CD14-positive monocyte (primary cell): Measurements from ENCODE around the gene DOCK1. TPM values are rescaled to one million over a fixed set of nuclear protein-coding genes. Genes with fewer than 3 reads are reported as not detected.
A peak's percentile ranks its signal among the peaks of the same experiment; 100 is the strongest.

Experiments used
- DNase-seq, 3 donors: peaks; one replicate each; pipeline ENCODE4 v3.0.0-alpha.2; 2011 to 2022
- H2AFZ ChIP-seq: 2 replicates; pipeline ENCODE4 v1.6.0; 2012; ENCODE audit warnings: mild to moderate bottlenecking, low read depth, low read length, inconsistent platforms; ENCODE audit not compliant: insufficient read depth, poor library complexity, severe bottlenecking
- H3K27ac ChIP-seq, 2 donors: 1 replicate in 1 of 2; 2 replicates in 1 of 2; pipeline ENCODE4 v1.5.1; 2012 to 2013; ENCODE audit warnings: low read length in 2 of 2, control low read depth in 1 of 2, inconsistent platforms in 1 of 2, low read depth in 1 of 2, mild to moderate bottlenecking in 1 of 2
- H3K27me3 ChIP-seq, 2 donors: one replicate each; pipeline versions ENCODE4 v1.6.0 to v1.6.1; 2011 to 2013; ENCODE audit warnings: low read length in 2 of 2; ENCODE audit not compliant: control insufficient read depth in 2 of 2, insufficient read depth in 2 of 2
- H3K36me3 ChIP-seq, 2 donors: replicated peaks in 1 of 2; 1 replicate in 1 of 2; 2 replicates in 1 of 2; pipeline versions ENCODE4 v1.5.1 to v1.6.1; 2012 to 2013; ENCODE audit warnings: low read length in 2 of 2, control low read depth in 1 of 2, inconsistent platforms in 1 of 2, mild to moderate bottlenecking in 1 of 2; ENCODE audit not compliant: insufficient read depth in 2 of 2, control insufficient read depth in 1 of 2
- H3K4me1 ChIP-seq, 2 donors: 1 replicate in 1 of 2; 2 replicates in 1 of 2; pipeline versions ENCODE4 v1.5.1 to v1.6.1; 2012 to 2013; ENCODE audit warnings: low read length in 2 of 2, control low read depth in 1 of 2, inconsistent platforms in 1 of 2, mild to moderate bottlenecking in 1 of 2, moderate library complexity in 1 of 2; ENCODE audit not compliant: insufficient read depth in 2 of 2, control insufficient read depth in 1 of 2
- H3K4me2 ChIP-seq: replicated peaks from 2 replicates; pipeline ENCODE3; 2012; ENCODE audit warnings: low read length, moderate library complexity, mild to moderate bottlenecking; ENCODE audit not compliant: poor library complexity, severe bottlenecking; ENCODE audit errors: extremely low read depth
- H3K4me3 ChIP-seq, 3 experiments: fragments of 200-600 bp in 1 of 3; sonication (generic) in 1 of 3; replicated peaks in 1 of 3; 1 replicate in 2 of 3; 2 replicates in 1 of 3; pipeline ENCODE4 v1.5.1; 2011 to 2013; ENCODE audit warnings: low read length in 3 of 3, mild to moderate bottlenecking in 3 of 3, control low read depth in 2 of 3, low read depth in 2 of 3, inconsistent platforms in 1 of 3, moderate library complexity in 1 of 3
- H3K79me2 ChIP-seq: 2 replicates; pipeline ENCODE4 v1.6.0; 2012; ENCODE audit warnings: mild to moderate bottlenecking, control low read depth, inconsistent platforms, low read length, moderate library complexity; ENCODE audit not compliant: insufficient read depth
- H3K9ac ChIP-seq: 2 replicates; pipeline ENCODE4 v1.6.0; 2017; ENCODE audit warnings: low read length, mild to moderate bottlenecking; ENCODE audit not compliant: insufficient read depth, poor library complexity, severe bottlenecking
- H3K9me3 ChIP-seq, 2 donors: replicated peaks in 1 of 2; 1 replicate in 1 of 2; 2 replicates in 1 of 2; pipeline versions ENCODE4 v1.5.1 to v1.6.1; 2012 to 2013; ENCODE audit warnings: low read length in 2 of 2, control low read depth in 1 of 2; ENCODE audit not compliant: control insufficient read depth in 1 of 2, insufficient read depth in 1 of 2
- H4K20me1 ChIP-seq: 2 replicates; pipeline ENCODE4 v1.6.0; 2012; ENCODE audit warnings: mild to moderate bottlenecking, low read length, control low read depth, moderate library complexity; ENCODE audit not compliant: insufficient read depth
- H3K27ac Mint-ChIP-seq, 7 donors: one replicate each; pipeline ENCODE4 v1.8.0; 2020; ENCODE audit warnings: mild to moderate bottlenecking in 7 of 7, mixed read lengths in 7 of 7, moderate library complexity in 6 of 7, inconsistent platforms in 2 of 7
- H3K27me3 Mint-ChIP-seq, 3 donors: one replicate each; pipeline ENCODE4 v1.8.0; 2021 to 2022; ENCODE audit warnings: low read depth in 3 of 3, mild to moderate bottlenecking in 3 of 3, mixed read lengths in 3 of 3, moderate library complexity in 3 of 3, inconsistent platforms in 1 of 3
- H3K36me3 Mint-ChIP-seq, 2 donors: one replicate each; pipeline ENCODE4 v1.8.0; 2020; ENCODE audit warnings: mixed read lengths in 2 of 2, inconsistent platforms in 1 of 2, mild to moderate bottlenecking in 1 of 2
- H3K4me1 Mint-ChIP-seq: one replicate; pipeline ENCODE4 v1.8.0; 2020; ENCODE audit warnings: mild to moderate bottlenecking, mixed read lengths
- H3K4me3 Mint-ChIP-seq, 2 donors: one replicate each; pipeline ENCODE4 v1.8.0; 2020; ENCODE audit warnings: mild to moderate bottlenecking in 2 of 2, mixed read lengths in 2 of 2, moderate library complexity in 1 of 2
- H3K9me3 Mint-ChIP-seq, 7 donors: one replicate each; pipeline ENCODE4 v1.8.0; 2020 to 2022; ENCODE audit warnings: mixed read lengths in 7 of 7, mild to moderate bottlenecking in 6 of 7, moderate library complexity in 6 of 7, inconsistent platforms in 2 of 7
- WGBS: methylation state at CpG from one replicate; pipeline ENCODE4 v1.1.5; 2013; ENCODE audit warnings: missing lambda C conversion rate; ENCODE audit not compliant: insufficient coverage; 5-methylcytosine and 5-hydroxymethylcytosine counted together
- intact Hi-C, 2 donors: fragments of 100-400 bp; cut with micrococcal nuclease; formaldehyde crosslinking; loops; one replicate each; pipeline versions ENCODE4 v1.15.0 to v1.15.1; 2023
- polyA plus RNA-seq, 3 donors: library from polyadenylated mRNA; depleted of rRNA in 1 of 3; unstranded in 2 of 3; stranded (reverse) in 1 of 3; fragments of 300-500 nt in 2 of 3; fragments of >200 nt in 1 of 3; fragmentation: Illumina TruSeq in 2 of 3; gene quantifications; 1 replicate in 2 of 3; 2 replicates in 1 of 3; pipeline ENCODE4 v1.2.3, GENCODE V29; 2012 to 2021
- TF ChIP-seq, protein P1 (sequence below): fragments of 200-600 bp; IDR thresholded peaks from one replicate; pipeline ENCODE4 v1.8.0; 2022; ENCODE audit warnings: antibody characterized with exemption, mild to moderate bottlenecking

The DOCK1 gene
- polyA plus RNA-seq, 3 donors = 0.31 to 0.35 TPM; not detected in 1

DNA sequence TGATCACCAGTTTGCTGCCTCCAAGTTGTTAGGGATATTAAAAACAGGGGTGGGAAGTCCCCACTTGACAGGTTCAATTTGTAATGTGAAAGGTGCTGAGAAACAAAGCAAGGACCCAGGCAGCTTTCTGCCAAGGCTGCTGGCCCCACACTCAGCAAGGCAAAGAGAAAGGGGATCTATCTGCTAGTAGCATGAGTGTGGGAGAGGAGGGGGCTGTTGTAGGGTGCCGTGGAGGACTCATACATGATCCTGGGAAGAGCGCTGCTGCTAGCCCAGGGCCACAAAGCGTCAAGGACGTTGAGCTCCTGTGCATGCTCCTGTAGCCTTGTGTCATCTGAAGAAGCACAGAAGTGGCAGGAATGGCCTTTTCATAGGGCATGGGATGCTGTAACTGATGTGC lies 387.7 kb downstream of the DOCK1 start:
- DNase-seq = no peak

DNA sequence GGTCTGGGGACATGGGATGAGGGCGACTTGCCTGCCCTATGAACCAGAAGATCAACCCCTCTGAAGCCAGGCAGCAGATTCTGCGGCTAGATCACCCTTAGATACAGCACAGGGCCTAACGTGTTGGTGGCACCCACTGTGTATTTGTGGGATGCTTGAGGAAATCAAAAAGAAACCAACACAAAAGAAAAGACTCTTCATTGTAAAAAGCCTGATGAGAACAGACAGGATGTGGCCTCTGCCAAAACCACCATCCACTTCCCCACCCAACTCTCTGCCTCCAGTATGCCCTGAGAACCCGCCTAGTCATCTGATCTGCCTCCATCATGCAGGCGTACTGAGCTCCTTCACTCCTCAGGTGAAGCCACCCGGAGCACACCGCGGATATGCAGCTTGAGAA lies 388.4 kb downstream of the DOCK1 start:
- Mint-ChIP-seq H3K27ac (peak overlapping the region in 1 of 7 donors; percentile 17), H3K36me3 (no peaks in the 10 kb centered on the region), H3K4me1 (peaks cover 10% of the 10 kb centered on the region), H3K27me3 (peaks cover 0 to 1% (median 0%) of the 10 kb centered on the region in 3 donors), H3K9me3 (peaks cover 0 to 10% (median 2%) of the 10 kb centered on the region in 7 donors), H3K4me3 (no peak overlapping the region)
- Histone ChIP-seq H3K36me3 (no peaks in the 10 kb centered on the region), H3K27ac (no peak overlapping the region), H3K27me3 (no peaks in the 10 kb centered on the region), H2AFZ (no peak overlapping the region), H3K79me2 (no peaks in the 10 kb centered on the region), H3K9ac (no peak overlapping the region), H3K9me3 (no peaks in the 10 kb centered on the region), H3K4me1 (no peaks in the 10 kb centered on the region), H3K4me3 (no peak overlapping the region), H3K4me2 (no peak overlapping the region), H4K20me1 (no peaks in the 10 kb centered on the region)
- DNase-seq = no peak
- TF ChIP-seq, protein P1, sequence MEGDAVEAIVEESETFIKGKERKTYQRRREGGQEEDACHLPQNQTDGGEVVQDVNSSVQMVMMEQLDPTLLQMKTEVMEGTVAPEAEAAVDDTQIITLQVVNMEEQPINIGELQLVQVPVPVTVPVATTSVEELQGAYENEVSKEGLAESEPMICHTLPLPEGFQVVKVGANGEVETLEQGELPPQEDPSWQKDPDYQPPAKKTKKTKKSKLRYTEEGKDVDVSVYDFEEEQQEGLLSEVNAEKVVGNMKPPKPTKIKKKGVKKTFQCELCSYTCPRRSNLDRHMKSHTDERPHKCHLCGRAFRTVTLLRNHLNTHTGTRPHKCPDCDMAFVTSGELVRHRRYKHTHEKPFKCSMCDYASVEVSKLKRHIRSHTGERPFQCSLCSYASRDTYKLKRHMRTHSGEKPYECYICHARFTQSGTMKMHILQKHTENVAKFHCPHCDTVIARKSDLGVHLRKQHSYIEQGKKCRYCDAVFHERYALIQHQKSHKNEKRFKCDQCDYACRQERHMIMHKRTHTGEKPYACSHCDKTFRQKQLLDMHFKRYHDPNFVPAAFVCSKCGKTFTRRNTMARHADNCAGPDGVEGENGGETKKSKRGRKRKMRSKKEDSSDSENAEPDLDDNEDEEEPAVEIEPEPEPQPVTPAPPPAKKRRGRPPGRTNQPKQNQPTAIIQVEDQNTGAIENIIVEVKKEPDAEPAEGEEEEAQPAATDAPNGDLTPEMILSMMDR = no peak
- intact Hi-C loops = no loop called here
- 53% methylated on average over 5 of the region's 8 CpGs for WGBS

More for the DNA sequence above, 387.7 kb downstream of the DOCK1 start:
- no peaks in the 10 kb centered on the region for H3K36me3 ChIP-seq
- WGBS = 90% methylated on average over 4 of the region's 4 CpGs
- no peaks in the 10 kb centered on the region for H3K27me3 ChIP-seq
- TF ChIP-seq, protein P1 = no peak
- Mint-ChIP-seq H3K9me3 (peaks cover 0 to 15% (median 6%) of the 10 kb centered on the region in 7 donors), H3K36me3 (no peaks in the 10 kb centered on the region), H3K27ac (peak overlapping the region in 1 of 7 donors; percentile 64), H3K27me3 (peaks cover 0 to 1% (median 0%) of the 10 kb centered on the region in 3 donors), H3K4me1 (peaks cover 10% of the 10 kb centered on the region), H3K4me3 (no peak overlapping the region)
- intact Hi-C loops = no loop called here
- H3K79me2 ChIP-seq = no peaks in the 10 kb centered on the region
- H3K4me3 ChIP-seq = no peak overlapping the region
- no peak overlapping the region for H3K27ac ChIP-seq
- H2AFZ ChIP-seq = no peak overlapping the region
- H3K9ac ChIP-seq = no peak overlapping the region
- H3K4me2 ChIP-seq = no peak overlapping the region
- H3K4me1 ChIP-seq = no peaks in the 10 kb centered on the region
- H3K9me3 ChIP-seq = peaks cover 0 to 3% of the 10 kb centered on the region in 2 donors
- no peaks in the 10 kb centered on the region for H4K20me1 ChIP-seq
